ENCODE data around the gene OR5B3. TPM values are rescaled to one million over a fixed set of nuclear protein-coding genes. Genes with fewer than 3 reads are reported as not detected.

Gene OR5B3
- total RNA-seq, 4 donors from 2014 or later: not detected

DNA sequence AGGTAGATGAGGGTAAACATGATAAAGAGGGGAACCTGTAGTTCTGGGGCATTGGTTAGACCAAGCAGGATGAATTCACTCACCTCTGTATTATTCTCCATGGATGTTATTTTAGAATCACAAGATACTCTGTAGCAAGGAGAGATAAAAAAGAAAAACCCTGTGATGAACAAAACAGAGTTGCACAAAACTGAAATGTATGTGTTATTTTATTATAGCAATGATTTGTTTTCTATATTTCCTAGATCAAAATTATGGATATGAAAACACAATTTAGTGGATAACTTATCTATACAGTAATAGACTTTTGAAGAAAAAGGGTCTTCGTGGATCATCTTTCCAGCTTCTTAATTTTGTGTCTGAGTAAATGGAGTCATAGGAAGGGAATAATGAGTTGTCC, 47.7 kb downstream of the OR5B3 start, which contains the start of gene OR5B17:
Gene OR5B17, minus strand, starts transcription at position 101 of the 400 bp plus-strand sequence. Its CDS starts 0 bp downstream, at position 101.
- Histone ChIP-seq H3K27ac (no peak within 1 kb of the TSS), H3K36me3 (no peaks in the 10 kb centered on the region), H3K9me3 (no peaks in the 10 kb centered on the region), H3K4me1 (no peaks in the 10 kb centered on the region), H3K4me3 (no peak within 1 kb of the TSS), H3K27me3 (no peaks in the 10 kb centered on the region)
- no peak for DNase-seq
- TF ChIP-seq CTCF (IDR thresholded peaks at IDR 0.05) (no peak), POLR2A (IDR thresholded peaks at IDR 0.05) (no peak)
- intact Hi-C loops (cut with DNase I; ENCODE audit: low total_unique reads): no loop called here

GRCh38 chr11:58354727-58355126, 51.9 kb downstream of the OR5B3 start:
- TF ChIP-seq CTCF (IDR thresholded peaks at IDR 0.05): no peak
- intact Hi-C loops (cut with DNase I; ENCODE audit: low total_unique reads): no loop called here
- Histone ChIP-seq H3K27ac (no peak overlapping the region), H3K36me3 (no peaks in the 10 kb centered on the region), H3K4me3 (no peak overlapping the region), H3K9me3 (no peaks in the 10 kb centered on the region), H3K27me3 (no peaks in the 10 kb centered on the region), H3K4me1 (no peaks in the 10 kb centered on the region)
- DNase-seq: no peak

Other genes starting within 250 kb of the OR5B3 start
- gene OR9Q2, start 217.8 kb downstream of the OR5B3 start, total RNA-seq: not detected
- not detected for gene OR1S2, start 202.7 kb downstream of the OR5B3 start, total RNA-seq
- gene OR1S1, start 194.2 kb downstream of the OR5B3 start, total RNA-seq: not detected
- not detected for gene OR10Q1, start 178.0 kb downstream of the OR5B3 start, total RNA-seq
- gene OR10W1, start 138.6 kb downstream of the OR5B3 start, total RNA-seq: not detected
- not detected for gene OR5B17, start 47.8 kb downstream of the OR5B3 start, total RNA-seq
- not detected for gene OR5B2, start 21.2 kb upstream of the OR5B3 start, total RNA-seq
- gene OR5B12, start 35.4 kb upstream of the OR5B3 start, total RNA-seq: under 1 TPM in 1 of 4 donors, not detected in 3; 0.14 TPM
- gene OR5B21, start 101.2 kb upstream of the OR5B3 start, total RNA-seq: not detected
- gene LPXN, start 169.0 kb upstream of the OR5B3 start, total RNA-seq: 10 to 100 TPM in 2 of 4 donors, 1 to 10 TPM in 1, under 1 TPM in 1; 0.59 to 11.1 (median 8.8) TPM
- gene ZFP91, start 172.2 kb upstream of the OR5B3 start, total RNA-seq: 10 to 100 TPM; 19.2 to 57.7 (median 48.9) TPM
- 1 to 10 TPM in 2 of 4 donors, not detected in 2; 1.1 to 1.2 TPM for gene CNTF, start 215.8 kb upstream of the OR5B3 start, total RNA-seq

Measured in uterus (tissue), 4 donors.